ENCODE results near the gene TMEFF2. TPM values are rescaled to one million over a fixed set of nuclear protein-coding genes. Genes with fewer than 3 reads are reported as not detected.
A peak's percentile ranks its signal among the peaks of the same experiment; 100 is the strongest.

Gene TMEFF2
- total and polyA plus RNA-seq, 2 experiments from 2014 or later: 0.15 to 1.3 TPM

DNA sequence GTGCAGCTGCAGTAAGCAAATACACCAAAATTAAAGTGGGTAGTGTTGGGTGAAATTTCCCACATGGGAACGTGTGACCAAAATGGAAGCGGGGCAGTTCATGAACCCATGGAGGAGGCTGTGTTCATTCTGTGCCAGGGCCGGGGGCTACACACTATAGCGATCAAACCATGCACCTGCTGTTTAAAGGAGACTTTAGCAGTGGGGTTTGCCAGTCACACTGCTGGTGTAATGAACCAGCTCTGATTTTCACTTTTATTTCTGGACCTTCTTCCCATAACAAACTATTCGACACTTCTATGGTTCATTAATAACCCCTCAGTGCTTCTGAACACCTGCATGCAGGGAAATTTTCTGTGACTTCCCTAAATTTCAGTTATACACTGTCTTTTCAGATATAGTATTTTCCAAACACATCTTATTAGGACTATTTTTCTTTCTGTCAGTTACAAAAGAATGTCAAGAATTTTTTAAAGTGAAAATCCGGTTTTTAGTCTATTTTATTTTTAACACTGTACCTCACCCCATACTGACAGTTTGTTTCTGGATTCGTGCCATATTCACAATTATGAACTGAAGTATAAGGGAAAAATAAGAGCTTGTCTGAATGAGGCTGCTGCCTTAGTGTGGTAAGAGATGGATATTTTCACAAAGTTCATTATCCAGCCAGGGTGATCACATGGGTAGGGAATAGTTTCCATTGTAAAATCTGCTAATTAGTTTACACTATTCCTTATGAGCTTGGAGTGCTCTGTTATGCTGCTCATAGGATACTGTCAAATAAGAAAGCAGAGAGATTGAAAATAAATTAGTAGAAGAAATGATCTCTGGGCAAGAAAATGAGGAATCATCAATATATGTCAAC, 236.5 kb downstream of the TMEFF2 start:
- Histone ChIP-seq H3K9me3 (ENCODE audit: low read depth) (no peaks in the 10 kb centered on the region), H3K27ac (no peak overlapping the region), H3K36me3 (no peaks in the 10 kb centered on the region), H3K27me3 (no peaks in the 10 kb centered on the region), H3K4me1 (ENCODE audit: low read depth) (peaks cover 12% of the 10 kb centered on the region), H3K4me3 (no peak overlapping the region)
- TF ChIP-seq, protein P1, sequence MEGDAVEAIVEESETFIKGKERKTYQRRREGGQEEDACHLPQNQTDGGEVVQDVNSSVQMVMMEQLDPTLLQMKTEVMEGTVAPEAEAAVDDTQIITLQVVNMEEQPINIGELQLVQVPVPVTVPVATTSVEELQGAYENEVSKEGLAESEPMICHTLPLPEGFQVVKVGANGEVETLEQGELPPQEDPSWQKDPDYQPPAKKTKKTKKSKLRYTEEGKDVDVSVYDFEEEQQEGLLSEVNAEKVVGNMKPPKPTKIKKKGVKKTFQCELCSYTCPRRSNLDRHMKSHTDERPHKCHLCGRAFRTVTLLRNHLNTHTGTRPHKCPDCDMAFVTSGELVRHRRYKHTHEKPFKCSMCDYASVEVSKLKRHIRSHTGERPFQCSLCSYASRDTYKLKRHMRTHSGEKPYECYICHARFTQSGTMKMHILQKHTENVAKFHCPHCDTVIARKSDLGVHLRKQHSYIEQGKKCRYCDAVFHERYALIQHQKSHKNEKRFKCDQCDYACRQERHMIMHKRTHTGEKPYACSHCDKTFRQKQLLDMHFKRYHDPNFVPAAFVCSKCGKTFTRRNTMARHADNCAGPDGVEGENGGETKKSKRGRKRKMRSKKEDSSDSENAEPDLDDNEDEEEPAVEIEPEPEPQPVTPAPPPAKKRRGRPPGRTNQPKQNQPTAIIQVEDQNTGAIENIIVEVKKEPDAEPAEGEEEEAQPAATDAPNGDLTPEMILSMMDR (IDR thresholded peaks at IDR 0.05; ENCODE audit: low read depth, low read length): no peak
- DNase-seq (ENCODE audit: low read depth in 1 of 2, low spot score in 1 of 2): no peak

DNA sequence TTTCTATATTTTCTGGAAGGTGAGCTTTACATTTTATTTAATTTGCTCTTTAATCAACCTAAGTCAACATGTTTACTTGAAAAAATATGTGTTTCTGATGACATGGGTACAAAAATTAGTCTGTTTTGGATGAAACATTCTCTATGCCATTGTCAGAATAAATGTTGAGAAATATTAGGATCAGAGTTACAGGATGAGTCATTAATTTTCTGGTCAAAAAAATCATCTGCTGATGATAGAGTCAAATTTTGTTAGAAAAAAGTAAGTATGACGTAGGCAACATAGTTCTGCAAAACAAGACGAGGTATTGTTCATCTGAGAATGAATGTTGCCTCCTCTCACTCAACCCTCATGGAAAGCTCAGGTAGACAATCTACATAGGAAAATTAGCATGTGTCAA, 240.3 kb downstream of the TMEFF2 start:
- Histone ChIP-seq H3K36me3 (no peaks in the 10 kb centered on the region), H3K27me3 (no peaks in the 10 kb centered on the region), H3K27ac (no peak overlapping the region), H3K4me3 (no peak overlapping the region), H3K9me3 (ENCODE audit: low read depth) (no peaks in the 10 kb centered on the region), H3K4me1 (ENCODE audit: low read depth) (peaks cover 9% of the 10 kb centered on the region)
- peak in 1 of 2 donors; percentile 46 for DNase-seq (ENCODE audit: low read depth in 1 of 2, low spot score in 1 of 2)
- TF ChIP-seq, protein P1 (IDR thresholded peaks at IDR 0.05; ENCODE audit: low read depth, low read length): no peak

DNA sequence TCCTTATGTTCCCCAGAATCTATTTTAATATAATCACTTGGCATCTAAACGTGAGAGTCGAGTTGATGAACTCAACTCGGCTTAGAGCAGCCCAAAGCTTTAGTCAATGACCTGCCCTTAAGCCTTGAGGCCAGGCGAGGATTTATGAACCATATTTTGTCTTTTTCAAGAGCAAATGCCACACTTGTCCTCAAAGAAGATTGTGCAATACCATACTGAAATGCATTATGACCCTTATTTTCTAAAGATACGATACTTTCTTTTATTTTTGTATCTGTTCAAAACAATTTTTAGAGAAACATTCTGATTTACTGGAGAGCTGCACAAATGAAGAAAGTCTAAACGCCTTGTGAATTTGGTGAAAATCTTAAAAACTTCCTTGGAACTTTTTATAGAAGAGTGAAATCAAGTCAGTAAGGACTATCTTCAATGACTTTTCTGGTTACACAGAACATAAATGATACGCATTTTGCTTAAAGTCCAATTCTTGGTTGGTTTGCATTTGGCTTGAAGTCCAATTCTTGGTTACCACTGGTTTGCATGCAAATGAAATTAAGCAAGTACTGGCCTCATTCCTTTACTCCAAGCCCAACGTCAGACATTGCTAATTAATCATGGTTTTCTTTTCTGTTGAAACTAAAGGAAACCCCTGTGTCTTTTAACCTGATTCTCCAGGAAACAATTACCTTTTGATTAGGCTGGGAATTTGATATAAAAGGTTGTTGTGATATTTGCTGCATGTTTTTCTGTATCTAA, 242.0 kb downstream of the TMEFF2 start:
- no peak overlapping the region for H3K27ac ChIP-seq
- H3K9me3 ChIP-seq (ENCODE audit: low read depth): no peaks in the 10 kb centered on the region
- H3K27me3 ChIP-seq: no peaks in the 10 kb centered on the region
- DNase-seq (ENCODE audit: low read depth in 1 of 2, low spot score in 1 of 2): no peak
- H3K4me3 ChIP-seq: no peak overlapping the region
- no peaks in the 10 kb centered on the region for H3K36me3 ChIP-seq
- no peaks in the 10 kb centered on the region for H3K4me1 ChIP-seq (ENCODE audit: low read depth)
- TF ChIP-seq, protein P1 (IDR thresholded peaks at IDR 0.05; ENCODE audit: low read depth, low read length): no peak

DNA sequence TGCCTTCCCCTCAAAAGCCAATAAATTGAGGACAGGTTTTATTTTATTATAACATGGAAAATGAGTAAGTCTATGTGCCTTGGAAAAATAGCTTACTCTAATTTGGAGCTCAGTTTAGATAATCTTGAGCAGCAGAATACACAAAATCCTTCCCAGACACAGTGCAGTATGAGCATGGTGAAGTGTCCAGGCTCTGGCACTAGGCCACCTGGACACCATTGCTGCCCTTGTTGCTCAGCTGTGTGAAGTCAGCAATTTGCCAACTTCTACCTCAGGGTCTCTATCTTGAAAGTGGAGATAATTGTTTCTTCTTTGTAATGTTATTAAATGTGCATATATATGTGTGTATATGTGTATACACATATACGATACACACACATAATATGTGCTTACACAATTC, 242.9 kb downstream of the TMEFF2 start:
- H3K27me3 ChIP-seq: no peaks in the 10 kb centered on the region
- H3K9me3 ChIP-seq (ENCODE audit: low read depth): no peaks in the 10 kb centered on the region
- no peaks in the 10 kb centered on the region for H3K36me3 ChIP-seq
- no peaks in the 10 kb centered on the region for H3K4me1 ChIP-seq (ENCODE audit: low read depth)
- no peak overlapping the region for H3K4me3 ChIP-seq
- H3K27ac ChIP-seq: no peak overlapping the region
- TF ChIP-seq, protein P1 (IDR thresholded peaks at IDR 0.05; ENCODE audit: low read depth, low read length): no peak
- DNase-seq (ENCODE audit: low read depth in 1 of 2, low spot score in 1 of 2): no peak

DNA sequence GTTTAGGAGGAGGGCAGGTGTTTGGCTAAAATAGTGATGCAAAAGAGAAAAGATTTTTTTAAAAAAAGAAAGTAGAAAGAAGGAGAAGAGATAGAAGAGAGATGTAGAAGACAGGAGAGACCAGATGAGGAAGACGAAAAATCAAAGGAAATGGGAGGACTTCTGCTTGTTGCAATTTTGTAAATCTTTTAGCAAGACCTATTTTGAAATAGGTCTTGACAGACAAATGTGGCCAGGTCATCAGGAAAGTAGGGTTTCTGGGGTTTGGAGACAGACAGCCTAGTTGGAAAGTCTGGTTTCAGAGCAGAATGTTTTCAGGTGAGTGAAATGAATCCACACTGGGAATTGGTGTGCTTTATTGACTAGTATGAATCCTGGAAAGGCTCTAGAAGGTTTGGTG, 243.4 kb downstream of the TMEFF2 start:
- Histone ChIP-seq H3K27me3 (no peaks in the 10 kb centered on the region), H3K27ac (no peak overlapping the region), H3K4me1 (ENCODE audit: low read depth) (no peaks in the 10 kb centered on the region), H3K9me3 (ENCODE audit: low read depth) (no peaks in the 10 kb centered on the region), H3K4me3 (no peak overlapping the region), H3K36me3 (no peaks in the 10 kb centered on the region)
- no peak for DNase-seq (ENCODE audit: low read depth in 1 of 2, low spot score in 1 of 2)
- TF ChIP-seq, protein P1 (IDR thresholded peaks at IDR 0.05; ENCODE audit: low read depth, low read length): no peak

Measured in cardiac muscle cell (in vitro differentiated cells and primary cell).